ENCODE measurements around the gene HORMAD1. TPM values are rescaled to one million over a fixed set of nuclear protein-coding genes. Genes with fewer than 3 reads are reported as not detected.

HORMAD1 gene
- total RNA-seq, 2 experiments from 2014 or later = not detected

- no peak overlapping the region for H3K4me3 Mint-ChIP-seq
- peaks cover 2% of the 10 kb centered on the region for H3K27me3 Mint-ChIP-seq
- POLR2A ChIA-PET = interaction anchor here (1.1 kb wide), 1 partner anchor 130 kb away, joined by 3 read pairs; no protein-coding TSS in a partner anchor
- intact Hi-C loops (cut with micrococcal nuclease) = no loop called here
- H3K36me3 Mint-ChIP-seq (ENCODE audit: low read depth) = no peaks in the 10 kb centered on the region
- CTCF ChIA-PET = no interaction called here
- H3K4me1 Mint-ChIP-seq (ENCODE audit: low read depth) = peaks cover 7% of the 10 kb centered on the region
- H3K9me3 Mint-ChIP-seq = no peaks in the 10 kb centered on the region
- TF ChIP-seq, protein P1, sequence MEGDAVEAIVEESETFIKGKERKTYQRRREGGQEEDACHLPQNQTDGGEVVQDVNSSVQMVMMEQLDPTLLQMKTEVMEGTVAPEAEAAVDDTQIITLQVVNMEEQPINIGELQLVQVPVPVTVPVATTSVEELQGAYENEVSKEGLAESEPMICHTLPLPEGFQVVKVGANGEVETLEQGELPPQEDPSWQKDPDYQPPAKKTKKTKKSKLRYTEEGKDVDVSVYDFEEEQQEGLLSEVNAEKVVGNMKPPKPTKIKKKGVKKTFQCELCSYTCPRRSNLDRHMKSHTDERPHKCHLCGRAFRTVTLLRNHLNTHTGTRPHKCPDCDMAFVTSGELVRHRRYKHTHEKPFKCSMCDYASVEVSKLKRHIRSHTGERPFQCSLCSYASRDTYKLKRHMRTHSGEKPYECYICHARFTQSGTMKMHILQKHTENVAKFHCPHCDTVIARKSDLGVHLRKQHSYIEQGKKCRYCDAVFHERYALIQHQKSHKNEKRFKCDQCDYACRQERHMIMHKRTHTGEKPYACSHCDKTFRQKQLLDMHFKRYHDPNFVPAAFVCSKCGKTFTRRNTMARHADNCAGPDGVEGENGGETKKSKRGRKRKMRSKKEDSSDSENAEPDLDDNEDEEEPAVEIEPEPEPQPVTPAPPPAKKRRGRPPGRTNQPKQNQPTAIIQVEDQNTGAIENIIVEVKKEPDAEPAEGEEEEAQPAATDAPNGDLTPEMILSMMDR (IDR thresholded peaks at IDR 0.05) = no peak
- H3K27ac Mint-ChIP-seq = no peak overlapping the region
- DNase-seq = no peak
- no peak for ATAC-seq
These were observed 14.6 kb downstream of the HORMAD1 start for GRCh38 chr1:150706091-150706490.

GRCh38 chr1:150703427-150703826 lies 17.3 kb downstream of the HORMAD1 start:
- H3K4me3 Mint-ChIP-seq = no peak overlapping the region
- CTCF ChIA-PET = no interaction called here
- intact Hi-C loops (cut with micrococcal nuclease) = no loop called here
- no peaks in the 10 kb centered on the region for H3K9me3 Mint-ChIP-seq
- DNase-seq (no peak), ATAC-seq (no peak)
- H3K4me1 Mint-ChIP-seq (ENCODE audit: low read depth) = peaks cover 2% of the 10 kb centered on the region
- no peak overlapping the region for H3K27ac Mint-ChIP-seq
- H3K36me3 Mint-ChIP-seq (ENCODE audit: low read depth) = no peaks in the 10 kb centered on the region
- POLR2A ChIA-PET = no interaction called here
- TF ChIP-seq, protein P1 (IDR thresholded peaks at IDR 0.05) = no peak
- H3K27me3 Mint-ChIP-seq = peaks cover 4% of the 10 kb centered on the region

GRCh38 chr1:150696995-150697927 lies 23.4 kb downstream of the HORMAD1 start, which contains the start of gene GOLPH3L:
GOLPH3L (minus strand) TSS chr1:150697154; CDS start chr1:150694838, 2,316 bp downstream.
- peak within 1 kb of the TSS; percentile 94 for H3K4me3 Mint-ChIP-seq
- CTCF ChIA-PET = interaction anchor here (0.6 to 2.6 kb wide), 9 partner anchors 9 to 415 kb away, joined by 3 to 14 read pairs (median 3); no protein-coding TSS in a partner anchor

GRCh38 chr1:150696590-150696989 lies 24.1 kb downstream of the HORMAD1 start:
- ChIA-PET POLR2A (interaction anchor here (1.0 to 1.4 kb wide), 3 partner anchors 121 to 277 kb away, joined by 3 to 5 read pairs (median 4); no protein-coding TSS in a partner anchor), CTCF (interaction anchor here (1.1 to 2.6 kb wide), 8 partner anchors 8 to 299 kb away, joined by 3 to 14 read pairs (median 3); no protein-coding TSS in a partner anchor)
- no peak for DNase-seq
- Mint-ChIP-seq H3K4me3 (peak overlapping the region; percentile 94), H3K27ac (peak overlapping the region; percentile 92), H3K36me3 (ENCODE audit: low read depth) (peaks cover 4% of the 10 kb centered on the region), H3K27me3 (peaks cover 1% of the 10 kb centered on the region), H3K4me1 (ENCODE audit: low read depth) (peaks cover 14% of the 10 kb centered on the region), H3K9me3 (no peaks in the 10 kb centered on the region)
- intact Hi-C loops (cut with micrococcal nuclease) = loop anchor here (10.0 kb wide), 1 partner anchor 132 kb away; no protein-coding TSS in a partner anchor
- TF ChIP-seq, protein P1 (IDR thresholded peaks at IDR 0.05) = no peak
- ATAC-seq = no peak

More at GRCh38 chr1:150696995-150697927, 23.4 kb downstream of the HORMAD1 start, which contains the start of gene GOLPH3L:
- POLR2A ChIA-PET = interaction anchor here (0.8 to 1.4 kb wide), 5 partner anchors 68 to 276 kb away, joined by 3 to 5 read pairs (median 4); partner anchors contain the start of gene ENSA
- intact Hi-C loops (cut with micrococcal nuclease) = loop anchor here (10.0 kb wide), 1 partner anchor 132 kb away; no protein-coding TSS in a partner anchor
- ATAC-seq = peak; percentile 100
- H3K36me3 Mint-ChIP-seq (ENCODE audit: low read depth) = peaks cover 4% of the 10 kb centered on the region
- H3K9me3 Mint-ChIP-seq = no peaks in the 10 kb centered on the region
- H3K4me1 Mint-ChIP-seq (ENCODE audit: low read depth) = peaks cover 14% of the 10 kb centered on the region
- H3K27me3 Mint-ChIP-seq = peaks cover 1% of the 10 kb centered on the region
- TF ChIP-seq, protein P1 (IDR thresholded peaks at IDR 0.05) = no peak
- DNase-seq = peak; percentile 96
- H3K27ac Mint-ChIP-seq = peak within 1 kb of the TSS; percentile 92

Data from activated CD8-positive, alpha-beta T cell treated with anti-CD3 and anti-CD28 coated beads for 36 hours (primary cell).